ENCODE measurements around the gene ARHGAP26. TPM values are rescaled to one million over a fixed set of nuclear protein-coding genes. Genes with fewer than 3 reads are reported as not detected.

Gene ARHGAP26
- total and polyA plus RNA-seq, 2 donors (not counting 1 experiment from before 2014, with no cell fraction given): 4.1 to 6.8 TPM

- Histone ChIP-seq H3K36me3 (ENCODE audit: control insufficient read depth, insufficient read depth, low read length) (no peaks in the 10 kb centered on the region), H3K27ac (ENCODE audit: insufficient read depth, low read length) (no peak overlapping the region), H3K4me2 (ENCODE audit: extremely low read depth, insufficient read depth, low read length) (no peak overlapping the region), H2AFZ (ENCODE audit: low read length) (no peak overlapping the region), H3K27me3 (ENCODE audit: control insufficient read depth, insufficient read depth, low read length) (no peaks in the 10 kb centered on the region), H3K9ac (ENCODE audit: insufficient read depth, low read length) (no peak overlapping the region), H4K20me1 (ENCODE audit: control insufficient read depth, extremely low read depth, insufficient read depth, low read length) (no peaks in the 10 kb centered on the region), H3K4me3 (replicated peaks in 1 of 4; ENCODE audit: control extremely low read depth in 1 of 4, insufficient read depth in 1 of 4, low read depth in 3 of 4, low read length in 4 of 4) (no peak overlapping the region), H3K79me2 (ENCODE audit: control insufficient read depth, insufficient read depth, low read length) (no peaks in the 10 kb centered on the region), H3K4me1 (ENCODE audit: control insufficient read depth, extremely low read depth, insufficient read depth, low read length) (no peaks in the 10 kb centered on the region), H3K9me3 (ENCODE audit: control insufficient read depth, insufficient read depth, low read depth, low read length) (no peaks in the 10 kb centered on the region)
- no peak for DNase-seq (ENCODE audit: low read depth in 2 of 2)
- TF ChIP-seq CTCF (conservative IDR thresholded peaks at IDR 0.05 in 1 of 2, IDR thresholded peaks at IDR 0.05 in 1 of 2; ENCODE audit: low read depth in 1 of 2, low read length in 2 of 2) (no peak), EZH2 (IDR thresholded peaks at IDR 0.05; ENCODE audit: low read length, missing control alignments) (no peak)
Observed at GRCh38 chr5:143271431-143271830, 501.3 kb downstream of the ARHGAP26 start.

DNA sequence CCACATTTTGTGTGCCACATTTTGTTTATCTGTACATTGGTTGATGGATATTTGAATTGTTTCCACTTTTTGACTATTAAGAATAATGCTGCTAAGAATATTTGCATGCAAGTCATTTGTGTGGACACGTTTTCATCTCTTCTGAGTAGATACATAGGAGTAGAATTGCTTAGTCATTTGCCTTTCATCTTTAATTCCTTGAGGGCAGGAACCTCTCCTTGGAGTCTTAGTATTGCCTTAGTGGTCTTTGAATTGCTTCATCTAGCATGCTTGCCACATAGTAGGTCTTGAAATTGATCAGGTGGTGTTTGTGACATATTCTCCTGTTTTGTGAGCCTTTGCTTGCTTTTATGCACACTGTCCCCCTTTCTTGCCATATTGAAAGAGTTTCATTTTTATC is 504.8 kb downstream of the ARHGAP26 start:
- no peak overlapping the region for H3K9ac ChIP-seq (ENCODE audit: insufficient read depth, low read length)
- no peak for TF ChIP-seq CTCF (conservative IDR thresholded peaks at IDR 0.05 in 1 of 2, IDR thresholded peaks at IDR 0.05 in 1 of 2; ENCODE audit: low read depth in 1 of 2, low read length in 2 of 2)
- TF ChIP-seq EZH2 (IDR thresholded peaks at IDR 0.05; ENCODE audit: low read length, missing control alignments): no peak
- H3K9me3 ChIP-seq (ENCODE audit: control insufficient read depth, insufficient read depth, low read depth, low read length): no peaks in the 10 kb centered on the region

DNA sequence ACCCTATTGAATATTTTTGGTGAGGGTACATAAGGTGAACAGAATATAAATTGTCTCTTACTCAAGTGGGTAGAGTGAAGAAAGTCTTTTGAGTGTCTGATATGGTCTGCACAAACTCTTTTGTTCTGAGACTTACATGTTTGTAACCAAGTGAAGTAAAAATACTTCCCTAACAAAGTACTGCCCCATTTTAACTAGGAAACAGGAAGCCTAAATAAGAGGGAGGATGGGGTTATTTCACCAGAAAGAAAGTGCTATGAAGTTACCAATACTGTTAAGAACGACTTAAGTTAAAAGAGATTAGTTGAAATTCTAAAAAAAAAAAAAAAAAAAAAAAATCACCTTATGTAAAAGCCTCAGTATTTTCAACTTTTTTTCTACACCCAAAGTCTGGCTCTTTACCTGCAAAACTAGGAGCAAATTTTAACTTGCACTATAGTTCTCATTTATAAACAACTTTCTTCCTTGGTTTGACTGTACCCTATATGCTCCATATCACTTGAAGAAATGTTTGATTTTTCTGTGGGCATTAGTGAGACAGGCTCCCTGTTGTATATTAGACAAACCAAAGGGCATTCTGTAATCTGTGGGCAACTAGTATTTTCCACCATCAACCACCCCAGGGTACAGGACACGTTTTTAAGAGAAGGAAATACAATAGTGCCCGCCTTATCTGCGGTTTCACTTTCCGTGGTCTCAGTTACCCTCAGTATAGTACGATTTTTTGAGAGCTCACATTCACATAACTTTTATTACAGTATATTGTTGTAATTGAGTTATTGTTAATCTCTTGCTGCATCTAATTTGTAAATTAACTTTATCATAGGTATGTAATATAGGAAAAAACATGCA is 505.6 kb downstream of the ARHGAP26 start:
- H3K36me3 ChIP-seq (ENCODE audit: control insufficient read depth, insufficient read depth, low read length): peaks cover 2% of the 10 kb centered on the region
- no peaks in the 10 kb centered on the region for H3K4me1 ChIP-seq (ENCODE audit: control insufficient read depth, extremely low read depth, insufficient read depth, low read length)
- no peaks in the 10 kb centered on the region for H3K79me2 ChIP-seq (ENCODE audit: control insufficient read depth, insufficient read depth, low read length)
- TF ChIP-seq CTCF (conservative IDR thresholded peaks at IDR 0.05 in 1 of 2, IDR thresholded peaks at IDR 0.05 in 1 of 2; ENCODE audit: low read depth in 1 of 2, low read length in 2 of 2) (no peak), EZH2 (IDR thresholded peaks at IDR 0.05; ENCODE audit: low read length, missing control alignments) (no peak)
- no peak overlapping the region for H3K4me2 ChIP-seq (ENCODE audit: extremely low read depth, insufficient read depth, low read length)
- no peak overlapping the region for H3K4me3 ChIP-seq (replicated peaks in 1 of 4; ENCODE audit: control extremely low read depth in 1 of 4, insufficient read depth in 1 of 4, low read depth in 3 of 4, low read length in 4 of 4)
- no peak overlapping the region for H2AFZ ChIP-seq (ENCODE audit: low read length)
- no peaks in the 10 kb centered on the region for H3K9me3 ChIP-seq (ENCODE audit: control insufficient read depth, insufficient read depth, low read depth, low read length)
- H3K27ac ChIP-seq (ENCODE audit: insufficient read depth, low read length): no peak overlapping the region
- no peaks in the 10 kb centered on the region for H3K27me3 ChIP-seq (ENCODE audit: control insufficient read depth, insufficient read depth, low read length)
- H3K9ac ChIP-seq (ENCODE audit: insufficient read depth, low read length): no peak overlapping the region
- DNase-seq (ENCODE audit: low read depth in 2 of 2): no peak
- no peaks in the 10 kb centered on the region for H4K20me1 ChIP-seq (ENCODE audit: control insufficient read depth, extremely low read depth, insufficient read depth, low read length)

More for the DNA sequence above, 504.8 kb downstream of the ARHGAP26 start:
- Histone ChIP-seq H3K27me3 (ENCODE audit: control insufficient read depth, insufficient read depth, low read length) (no peaks in the 10 kb centered on the region), H3K4me3 (replicated peaks in 1 of 4; ENCODE audit: control extremely low read depth in 1 of 4, insufficient read depth in 1 of 4, low read depth in 3 of 4, low read length in 4 of 4) (no peak overlapping the region), H4K20me1 (ENCODE audit: control insufficient read depth, extremely low read depth, insufficient read depth, low read length) (no peaks in the 10 kb centered on the region), H3K79me2 (ENCODE audit: control insufficient read depth, insufficient read depth, low read length) (no peaks in the 10 kb centered on the region), H2AFZ (ENCODE audit: low read length) (no peak overlapping the region), H3K4me1 (ENCODE audit: control insufficient read depth, extremely low read depth, insufficient read depth, low read length) (no peaks in the 10 kb centered on the region), H3K27ac (ENCODE audit: insufficient read depth, low read length) (no peak overlapping the region), H3K36me3 (ENCODE audit: control insufficient read depth, insufficient read depth, low read length) (no peaks in the 10 kb centered on the region), H3K4me2 (ENCODE audit: extremely low read depth, insufficient read depth, low read length) (no peak overlapping the region)
- no peak for DNase-seq (ENCODE audit: low read depth in 2 of 2)
